GM23338 (cell line): ENCODE measurements around the gene LTBR. TPM values are rescaled to one million over a fixed set of nuclear protein-coding genes. Genes with fewer than 3 reads are reported as not detected.

Experiments
- ATAC-seq: fragments of 200-7000 bp; cut with Tn5 transposase; 3 replicates; pipeline ENCODE4 v1.9.1; 2020
- DNase-seq: peaks from one replicate; pipeline ENCODE4 v3.0.0-alpha.2; 2015; ENCODE audit warnings: low spot score
- H2AFZ ChIP-seq: fragments of 200-600 bp; sonication (generic); 2 replicates; pipeline ENCODE4 v1.8.0; 2016; ENCODE audit warnings: antibody characterized with exemption, mild to moderate bottlenecking, moderate library complexity
- H3F3A ChIP-seq: fragments of 200-600 bp; sonication (generic); replicated peaks from 2 replicates; pipeline ENCODE4 v1.8.0; 2017; ENCODE audit warnings: antibody characterized with exemption, mixed run types, low read depth
- H3K27ac ChIP-seq: fragments of 200-600 bp; sonication (generic); 2 replicates; pipeline ENCODE4 v1.6.1; 2016; ENCODE audit warnings: low read depth
- H3K27me3 ChIP-seq: fragments of 200-600 bp; sonication (generic); 2 replicates; pipeline ENCODE4 v1.8.0; 2016; ENCODE audit warnings: mild to moderate bottlenecking, mixed run types, moderate library complexity; ENCODE audit not compliant: insufficient read depth
- H3K36me3 ChIP-seq: fragments of 200-600 bp; sonication (generic); 2 replicates; pipeline ENCODE4 v1.8.0; 2016; ENCODE audit warnings: mild to moderate bottlenecking; ENCODE audit not compliant: insufficient read depth
- H3K4me1 ChIP-seq: fragments of 200-600 bp; sonication (generic); 2 replicates; pipeline ENCODE4 v1.8.0; 2016; ENCODE audit warnings: mild to moderate bottlenecking, moderate library complexity; ENCODE audit not compliant: insufficient read depth
- H3K4me2 ChIP-seq: fragments of 200-600 bp; sonication (generic); 2 replicates; pipeline ENCODE4 v1.7.1; 2017; ENCODE audit warnings: mixed run types
- H3K4me3 ChIP-seq: fragments of 200-600 bp; sonication (generic); 2 replicates; pipeline ENCODE4 v1.6.1; 2016; ENCODE audit warnings: mixed run types
- H3K79me2 ChIP-seq: fragments of 200-600 bp; sonication (generic); replicated peaks from 2 replicates; pipeline ENCODE4 v1.8.0; 2017; ENCODE audit warnings: mild to moderate bottlenecking; ENCODE audit not compliant: insufficient read depth
- H3K9me2 ChIP-seq: fragments of 200-600 bp; sonication (generic); 2 replicates; pipeline ENCODE4 v1.8.0; 2017; ENCODE audit not compliant: insufficient read depth
- H4K20me1 ChIP-seq: fragments of 200-600 bp; sonication (generic); replicated peaks from 2 replicates; pipeline ENCODE4 v1.8.0; 2017; ENCODE audit warnings: mild to moderate bottlenecking; ENCODE audit not compliant: insufficient read depth
- H3K27ac Mint-ChIP-seq: 2 replicates; pipeline ENCODE4 v1.8.0; 2020; ENCODE audit warnings: inconsistent platforms, mild to moderate bottlenecking, moderate library complexity, mixed read lengths
- H3K27me3 Mint-ChIP-seq: 3 replicates; pipeline ENCODE4 v1.8.0; 2022; ENCODE audit warnings: low read depth, mild to moderate bottlenecking, moderate library complexity, mixed read lengths, inconsistent platforms; ENCODE audit not compliant: insufficient read depth, poor library complexity
- H3K36me3 Mint-ChIP-seq: 3 replicates; pipeline ENCODE4 v1.8.0; 2021; ENCODE audit warnings: low read depth, mild to moderate bottlenecking, inconsistent platforms, moderate library complexity, mixed read lengths
- H3K4me1 Mint-ChIP-seq: 3 replicates; pipeline ENCODE4 v1.8.0; 2020; ENCODE audit warnings: mild to moderate bottlenecking, inconsistent platforms, mixed read lengths
- H3K4me3 Mint-ChIP-seq: 3 replicates; pipeline ENCODE4 v1.8.0; 2021; ENCODE audit warnings: moderate library complexity, mild to moderate bottlenecking, inconsistent platforms, mixed read lengths
- H3K9me3 Mint-ChIP-seq: 3 replicates; pipeline ENCODE4 v1.8.0; 2020; ENCODE audit warnings: moderate library complexity, mild to moderate bottlenecking, inconsistent platforms, mixed read lengths
- CREB1 ChIP-seq: fragments of 250-450 bp; sonication (Bioruptor Pico); IDR thresholded peaks from 2 replicates; pipeline ENCODE4 v1.5.0; 2020; ENCODE audit warnings: low read depth, mild to moderate bottlenecking, moderate library complexity
- ETS1 ChIP-seq: IDR thresholded peaks from 2 replicates; pipeline ENCODE4 v1.6.1; 2016; ENCODE audit warnings: antibody characterized with exemption
- EZH2 ChIP-seq: fragments of 200-600 bp; sonication (generic); IDR thresholded peaks from one replicate; pipeline ENCODE4 v1.8.0; 2017; ENCODE audit warnings: antibody characterized with exemption, mild to moderate bottlenecking, low read depth; ENCODE audit not compliant: unreplicated experiment
- EZH2phosphoT487 ChIP-seq: fragments of 200-600 bp; sonication (generic); IDR thresholded peaks from one replicate; pipeline ENCODE4 v1.8.1; 2018; ENCODE audit warnings: antibody characterized with exemption; ENCODE audit not compliant: unreplicated experiment
- JUNB ChIP-seq: IDR thresholded peaks from one replicate; pipeline ENCODE4 v1.6.1; 2016; ENCODE audit warnings: antibody characterized with exemption; ENCODE audit not compliant: unreplicated experiment
- NANOG ChIP-seq: IDR thresholded peaks from 2 replicates; pipeline ENCODE4 v1.6.1; 2016; ENCODE audit warnings: antibody characterized with exemption, borderline replicate concordance
- POLR2AphosphoS5 ChIP-seq: IDR thresholded peaks from 2 replicates; pipeline ENCODE4 v1.6.1; 2016; ENCODE audit warnings: antibody characterized with exemption, low read depth
- STAT1 ChIP-seq: IDR thresholded peaks from one replicate; pipeline ENCODE4 v1.6.1; 2016; ENCODE audit warnings: antibody characterized with exemption; ENCODE audit not compliant: unreplicated experiment
- ZNF114 ChIP-seq: fragments of 250-450 bp; sonication (Bioruptor Pico); IDR thresholded peaks from 2 replicates; pipeline ENCODE4 v1.5.0; 2020; ENCODE audit warnings: mild to moderate bottlenecking, moderate library complexity
- ZNF331 ChIP-seq: fragments of 250-450 bp; sonication (Bioruptor Pico); IDR thresholded peaks from 2 replicates; pipeline ENCODE4 v1.5.0; 2020; ENCODE audit warnings: low read depth, mild to moderate bottlenecking, moderate library complexity
- ZNF462 ChIP-seq: fragments of 250-450 bp; sonication (Bioruptor Pico); IDR thresholded peaks from 2 replicates; pipeline ENCODE4 v1.5.0; 2020; ENCODE audit warnings: mild to moderate bottlenecking, moderate library complexity
- polyA plus RNA-seq: library from polyadenylated mRNA; unstranded; fragments of >200 nt; fragmentation: Nextera tagmentation; extraction: Ambion mirVana; gene quantifications from 2 replicates; pipeline ENCODE4 v1.2.1, GENCODE V29; 2016
- total RNA-seq: library from RNA; depleted of rRNA; stranded (reverse); fragments of >200 nt; shearing (Covaris generic); gene quantifications from 2 replicates; pipeline ENCODE4 v1.2.3, GENCODE V29; 2014
- TF ChIP-seq, protein P1 (sequence below), 2 experiments: fragments of 200-600 bp in 1 of 2; sonication (generic) in 1 of 2; conservative IDR thresholded peaks; 2 replicates each; pipeline versions ENCODE4 v1.5.1 to v1.6.1; 2016 to 2017; ENCODE audit warnings: antibody characterized with exemption in 2 of 2, low read depth in 2 of 2, mild to moderate bottlenecking in 2 of 2, moderate library complexity in 1 of 2
- TF ChIP-seq, protein P2 (sequence below): IDR thresholded peaks from one replicate; pipeline ENCODE4 v1.6.1; 2018; ENCODE audit warnings: antibody characterized with exemption; ENCODE audit not compliant: unreplicated experiment

LTBR gene
- total and polyA plus RNA-seq, 2 experiments from 2014 or later: 6.1 to 6.8 TPM

DNA sequence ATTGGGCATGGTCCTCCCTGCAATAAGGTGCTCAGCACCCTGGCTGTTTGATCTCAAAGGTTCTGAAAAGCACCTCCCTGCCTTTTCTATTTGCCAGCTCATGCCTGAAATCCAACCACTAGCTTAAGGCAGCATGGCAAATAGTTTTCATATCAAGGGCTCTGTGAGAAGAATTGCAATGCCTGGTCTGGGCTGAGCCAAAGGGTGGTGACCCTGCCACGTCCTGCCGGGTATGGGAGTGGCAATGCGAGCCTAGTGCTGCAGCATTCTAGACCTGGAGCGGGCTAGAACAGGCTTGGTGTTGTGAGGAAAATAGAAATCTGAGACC, 6.3 kb upstream of the LTBR start:
- Histone ChIP-seq H3K79me2 (peaks cover 25% of the 10 kb centered on the region), H3F3A (peaks cover 11% of the 10 kb centered on the region), H4K20me1 (no peaks in the 10 kb centered on the region), H3K9me2 (no peaks in the 10 kb centered on the region), H3K27ac (peak overlapping the region; percentile 98), H2AFZ (no peak overlapping the region), H3K36me3 (no peaks in the 10 kb centered on the region; the same call in 1 of the 2 replicates), H3K4me1 (peaks cover 54% of the 10 kb centered on the region), H3K27me3 (peaks cover 4% of the 10 kb centered on the region), H3K4me2 (peak overlapping the region; percentile 92), H3K4me3 (no peak overlapping the region)
- ATAC-seq (no peak), DNase-seq (no peak)
- peaks cover 7% of the 10 kb centered on the region; the same call in 1 of the 3 replicates for H3K36me3 Mint-ChIP-seq
- H3K4me3 Mint-ChIP-seq: peak overlapping the region; percentile 16; the same call in 1 of the 3 replicates
- H3K9me3 Mint-ChIP-seq: no peaks in the 10 kb centered on the region
- H3K27ac Mint-ChIP-seq: peak overlapping the region; percentile 98
- H3K27me3 Mint-ChIP-seq: peaks cover 20% of the 10 kb centered on the region
- TF ChIP-seq, protein P1, sequence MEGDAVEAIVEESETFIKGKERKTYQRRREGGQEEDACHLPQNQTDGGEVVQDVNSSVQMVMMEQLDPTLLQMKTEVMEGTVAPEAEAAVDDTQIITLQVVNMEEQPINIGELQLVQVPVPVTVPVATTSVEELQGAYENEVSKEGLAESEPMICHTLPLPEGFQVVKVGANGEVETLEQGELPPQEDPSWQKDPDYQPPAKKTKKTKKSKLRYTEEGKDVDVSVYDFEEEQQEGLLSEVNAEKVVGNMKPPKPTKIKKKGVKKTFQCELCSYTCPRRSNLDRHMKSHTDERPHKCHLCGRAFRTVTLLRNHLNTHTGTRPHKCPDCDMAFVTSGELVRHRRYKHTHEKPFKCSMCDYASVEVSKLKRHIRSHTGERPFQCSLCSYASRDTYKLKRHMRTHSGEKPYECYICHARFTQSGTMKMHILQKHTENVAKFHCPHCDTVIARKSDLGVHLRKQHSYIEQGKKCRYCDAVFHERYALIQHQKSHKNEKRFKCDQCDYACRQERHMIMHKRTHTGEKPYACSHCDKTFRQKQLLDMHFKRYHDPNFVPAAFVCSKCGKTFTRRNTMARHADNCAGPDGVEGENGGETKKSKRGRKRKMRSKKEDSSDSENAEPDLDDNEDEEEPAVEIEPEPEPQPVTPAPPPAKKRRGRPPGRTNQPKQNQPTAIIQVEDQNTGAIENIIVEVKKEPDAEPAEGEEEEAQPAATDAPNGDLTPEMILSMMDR (conservative IDR thresholded peaks at IDR 0.05; ENCODE audit: low read depth in 2 of 2): no peak
- TF ChIP-seq NANOG: no peak
- no peak for TF ChIP-seq CREB1 (CRISPR knock-in tag)
- TF ChIP-seq ETS1: no peak
- no peak for TF ChIP-seq STAT1
- no peak for TF ChIP-seq EZH2
- no peak for TF ChIP-seq JUNB
- no peak for TF ChIP-seq POLR2AphosphoS5
- TF ChIP-seq ZNF462: no peak
- TF ChIP-seq EZH2phosphoT487: no peak
- TF ChIP-seq, protein P2, sequence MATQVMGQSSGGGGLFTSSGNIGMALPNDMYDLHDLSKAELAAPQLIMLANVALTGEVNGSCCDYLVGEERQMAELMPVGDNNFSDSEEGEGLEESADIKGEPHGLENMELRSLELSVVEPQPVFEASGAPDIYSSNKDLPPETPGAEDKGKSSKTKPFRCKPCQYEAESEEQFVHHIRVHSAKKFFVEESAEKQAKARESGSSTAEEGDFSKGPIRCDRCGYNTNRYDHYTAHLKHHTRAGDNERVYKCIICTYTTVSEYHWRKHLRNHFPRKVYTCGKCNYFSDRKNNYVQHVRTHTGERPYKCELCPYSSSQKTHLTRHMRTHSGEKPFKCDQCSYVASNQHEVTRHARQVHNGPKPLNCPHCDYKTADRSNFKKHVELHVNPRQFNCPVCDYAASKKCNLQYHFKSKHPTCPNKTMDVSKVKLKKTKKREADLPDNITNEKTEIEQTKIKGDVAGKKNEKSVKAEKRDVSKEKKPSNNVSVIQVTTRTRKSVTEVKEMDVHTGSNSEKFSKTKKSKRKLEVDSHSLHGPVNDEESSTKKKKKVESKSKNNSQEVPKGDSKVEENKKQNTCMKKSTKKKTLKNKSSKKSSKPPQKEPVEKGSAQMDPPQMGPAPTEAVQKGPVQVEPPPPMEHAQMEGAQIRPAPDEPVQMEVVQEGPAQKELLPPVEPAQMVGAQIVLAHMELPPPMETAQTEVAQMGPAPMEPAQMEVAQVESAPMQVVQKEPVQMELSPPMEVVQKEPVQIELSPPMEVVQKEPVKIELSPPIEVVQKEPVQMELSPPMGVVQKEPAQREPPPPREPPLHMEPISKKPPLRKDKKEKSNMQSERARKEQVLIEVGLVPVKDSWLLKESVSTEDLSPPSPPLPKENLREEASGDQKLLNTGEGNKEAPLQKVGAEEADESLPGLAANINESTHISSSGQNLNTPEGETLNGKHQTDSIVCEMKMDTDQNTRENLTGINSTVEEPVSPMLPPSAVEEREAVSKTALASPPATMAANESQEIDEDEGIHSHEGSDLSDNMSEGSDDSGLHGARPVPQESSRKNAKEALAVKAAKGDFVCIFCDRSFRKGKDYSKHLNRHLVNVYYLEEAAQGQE: no peak
- TF ChIP-seq ZNF331 (CRISPR knock-in tag): no peak
- TF ChIP-seq ZNF114: no peak
- peaks cover 69% of the 10 kb centered on the region for H3K4me1 Mint-ChIP-seq
